ENCODE data around the gene CDT1.
"Not testable (repeated sequence)": the region's sequence is repeated elsewhere in the genome, so short reads cannot be mapped to it uniquely, and the experiment has no call there.

The CDT1 gene

GRCh38 chr16:88820385-88821025, 16.9 kb downstream of the CDT1 start:
- no peak for DNase-seq

GRCh38 chr16:88821168-88821850, 17.7 kb downstream of the CDT1 start:
- DNase-seq: no peak

GRCh38 chr16:88822281-88823040, 18.9 kb downstream of the CDT1 start:
- no peak for DNase-seq

- DNase-seq: not testable (repeated sequence)
These were observed 20.1 kb downstream of the CDT1 start for GRCh38 chr16:88823646-88824045.

GRCh38 chr16:88824256-88825077, 20.9 kb downstream of the CDT1 start:
- no peak for DNase-seq

GRCh38 chr16:88825146-88825545, 21.6 kb downstream of the CDT1 start:
- no peak for DNase-seq

- DNase-seq: no peak
These were observed 22.7 kb downstream of the CDT1 start for GRCh38 chr16:88826070-88826840.

GRCh38 chr16:88827727-88828126, 24.1 kb downstream of the CDT1 start:
- DNase-seq: no peak

GRCh38 chr16:88828711-88829110, 25.1 kb downstream of the CDT1 start:
- DNase-seq: no peak

- no peak for DNase-seq
These were observed 26.7 kb downstream of the CDT1 start for GRCh38 chr16:88830258-88830657.

- no peak for DNase-seq
These were observed 27.2 kb downstream of the CDT1 start for GRCh38 chr16:88830783-88831182.

- DNase-seq: no peak
These were observed 28.2 kb downstream of the CDT1 start for GRCh38 chr16:88831838-88832237.

GRCh38 chr16:88833086-88833485, 29.5 kb downstream of the CDT1 start:
- no peak for DNase-seq

GRCh38 chr16:88834670-88835069, 31.1 kb downstream of the CDT1 start:
- no peak for DNase-seq

- DNase-seq: no peak
These were observed 31.8 kb downstream of the CDT1 start for GRCh38 chr16:88835383-88835782.

GRCh38 chr16:88835818-88836217, 32.2 kb downstream of the CDT1 start:
- DNase-seq: no peak

- no peak for DNase-seq
These were observed 33.2 kb downstream of the CDT1 start for GRCh38 chr16:88836791-88837190.

- no peak for DNase-seq
These were observed 34.2 kb downstream of the CDT1 start for GRCh38 chr16:88837806-88838205.

GRCh38 chr16:88838566-88838965, 35.0 kb downstream of the CDT1 start:
- DNase-seq: no peak

- DNase-seq: no peak
These were observed 35.5 kb downstream of the CDT1 start for GRCh38 chr16:88839026-88839529.

GRCh38 chr16:88839745-88840599, 36.4 kb downstream of the CDT1 start:
- DNase-seq: no peak

Data from midbrain (tissue), 1 donor.